Stimulated activated effector memory CD8-positive, alpha-beta T cell treated with anti-CD3 and anti-CD28 coated beads, Interleukin-12 subunit alpha, Interleukin-12 subunit beta, amount 100 ng/mL, for 72 hours (primary cell): ENCODE results near the gene EFCAB3.
A peak's percentile ranks its signal among the peaks of the same experiment; 100 is the strongest.
"Not testable (repeated sequence)": the region's sequence is repeated elsewhere in the genome, so short reads cannot be mapped to it uniquely, and the experiment has no call there.

Source experiments
- ATAC-seq: fragments of 150-1000 bp; cut with Tn5 transposase; 2 replicates; pipeline ENCODE4 v1.10.0; 2021
- DNase-seq, 2 donors: peaks; one replicate each; pipeline ENCODE4 v3.0.0; 2021 to 2022; ENCODE audit warnings: low spot score in 2 of 2
- H3K27ac Mint-ChIP-seq: one replicate; pipeline ENCODE4 v1.8.0; 2022; ENCODE audit warnings: mild to moderate bottlenecking, mixed read lengths
- H3K36me3 Mint-ChIP-seq: one replicate; pipeline ENCODE4 v1.8.0; 2022; ENCODE audit warnings: mild to moderate bottlenecking, mixed read lengths
- H3K4me1 Mint-ChIP-seq: one replicate; pipeline ENCODE4 v1.8.0; 2022; ENCODE audit warnings: mixed read lengths
- H3K4me3 Mint-ChIP-seq: one replicate; pipeline ENCODE4 v1.8.0; 2022; ENCODE audit warnings: mild to moderate bottlenecking, mixed read lengths
- H3K9me3 Mint-ChIP-seq: one replicate; pipeline ENCODE4 v1.8.0; 2022; ENCODE audit warnings: mixed read lengths

The EFCAB3 gene

DNA sequence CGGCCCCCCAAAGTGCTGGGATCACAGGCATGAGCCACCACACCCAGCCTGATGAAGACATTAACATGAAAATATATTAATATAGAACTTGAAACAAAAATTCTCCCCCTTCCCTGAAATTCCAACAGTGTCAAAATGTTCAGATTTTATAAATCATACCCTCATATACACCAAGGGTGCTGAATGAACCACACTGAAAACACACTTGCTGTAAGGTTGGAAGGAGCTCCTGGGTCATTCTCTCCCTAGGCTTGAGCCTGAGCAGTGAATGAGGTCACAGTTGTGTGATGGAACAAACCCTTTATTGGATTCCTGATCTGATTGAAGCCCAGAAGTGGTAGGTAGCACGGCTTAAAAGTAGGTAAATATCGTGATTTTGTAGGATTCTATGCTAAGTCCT is at the start of gene EFCAB3:
Gene EFCAB3, plus strand, starts transcription at position 301 of the 400 bp plus-strand sequence. CDS start 2,427 bp downstream, outside the sequence.
- Mint-ChIP-seq H3K4me3 (no peak within 1 kb of the TSS), H3K9me3 (no peaks in the 10 kb centered on the region), H3K4me1 (no peaks in the 10 kb centered on the region), H3K27ac (no peak within 1 kb of the TSS), H3K36me3 (no peaks in the 10 kb centered on the region)
- ATAC-seq (no peak), DNase-seq (no peak)

DNA sequence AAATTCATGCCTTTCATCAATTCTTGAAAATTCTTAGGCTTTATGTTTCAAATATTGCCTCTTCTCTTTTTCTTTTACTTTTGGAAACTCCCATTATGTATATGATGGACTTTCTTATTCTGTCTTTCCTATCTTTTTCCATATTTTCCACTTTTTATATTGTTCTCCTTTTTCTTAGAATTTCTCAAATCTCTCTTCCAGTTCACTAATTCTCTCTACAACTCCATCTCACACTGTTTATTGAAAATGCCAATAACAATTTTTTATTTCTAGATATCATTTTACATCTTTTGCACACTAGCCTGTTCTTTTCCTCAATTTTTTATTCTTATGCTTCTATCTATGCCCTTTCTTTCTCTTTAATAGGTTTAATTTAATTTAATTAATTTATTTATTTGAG is 43.8 kb upstream of the EFCAB3 start:
- ATAC-seq = no peak
- peaks cover 4% of the 10 kb centered on the region for H3K9me3 Mint-ChIP-seq
- no peak overlapping the region for H3K27ac Mint-ChIP-seq
- H3K4me1 Mint-ChIP-seq = no peaks in the 10 kb centered on the region
- no peaks in the 10 kb centered on the region for H3K36me3 Mint-ChIP-seq
- no peak overlapping the region for H3K4me3 Mint-ChIP-seq
- DNase-seq = no peak

DNA sequence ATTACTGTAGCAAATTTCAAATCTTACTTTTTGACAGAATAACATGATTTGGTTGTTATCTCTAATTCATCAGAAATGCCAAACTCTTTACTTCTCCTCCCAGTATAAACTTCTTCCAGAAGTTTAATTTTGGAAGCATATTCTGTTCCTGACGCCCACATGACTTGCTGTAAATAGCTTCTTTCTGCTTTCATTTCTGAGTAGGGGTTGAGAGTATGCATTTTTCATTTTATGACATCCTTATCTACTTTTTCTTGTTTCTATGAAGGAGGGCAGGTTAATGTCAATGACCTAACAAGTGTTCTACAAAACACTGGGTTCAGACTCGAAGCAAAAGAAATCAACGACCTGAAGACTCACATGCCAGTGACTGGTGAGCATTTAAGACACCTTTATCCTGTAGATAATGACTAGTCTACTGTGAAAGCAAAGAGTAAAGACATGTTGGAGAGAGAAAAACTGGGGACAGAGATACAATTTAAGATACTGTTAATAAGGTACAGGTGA is 36.5 kb upstream of the EFCAB3 start:
- ATAC-seq (no peak), DNase-seq (no peak)
- H3K27ac Mint-ChIP-seq = no peak overlapping the region
- no peaks in the 10 kb centered on the region for H3K9me3 Mint-ChIP-seq
- H3K4me1 Mint-ChIP-seq = no peaks in the 10 kb centered on the region
- H3K36me3 Mint-ChIP-seq = no peaks in the 10 kb centered on the region
- no peak overlapping the region for H3K4me3 Mint-ChIP-seq

DNA sequence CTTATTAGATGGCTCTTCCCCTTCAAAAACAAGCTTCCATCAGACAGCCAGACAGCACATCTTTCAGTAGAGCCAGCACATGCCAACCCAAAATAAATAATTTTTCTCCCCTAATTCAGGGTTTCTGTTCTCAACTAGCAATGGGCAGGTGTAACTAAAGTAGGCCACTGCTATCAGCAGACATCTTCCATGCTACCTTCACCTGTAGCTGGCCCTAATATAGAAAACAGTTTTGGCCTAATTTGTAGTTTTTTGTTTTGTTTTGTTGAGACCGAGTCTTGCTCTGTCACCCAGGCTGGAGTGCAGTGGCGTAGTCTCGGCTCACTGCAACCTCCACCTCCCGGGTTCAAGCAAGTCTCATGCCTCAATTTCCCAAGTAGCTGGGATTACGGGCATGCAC is 29.2 kb upstream of the EFCAB3 start:
- Mint-ChIP-seq H3K27ac (no peak overlapping the region), H3K4me3 (no peak overlapping the region), H3K9me3 (no peaks in the 10 kb centered on the region), H3K36me3 (no peaks in the 10 kb centered on the region), H3K4me1 (no peaks in the 10 kb centered on the region)
- no peak for DNase-seq
- ATAC-seq = no peak

DNA sequence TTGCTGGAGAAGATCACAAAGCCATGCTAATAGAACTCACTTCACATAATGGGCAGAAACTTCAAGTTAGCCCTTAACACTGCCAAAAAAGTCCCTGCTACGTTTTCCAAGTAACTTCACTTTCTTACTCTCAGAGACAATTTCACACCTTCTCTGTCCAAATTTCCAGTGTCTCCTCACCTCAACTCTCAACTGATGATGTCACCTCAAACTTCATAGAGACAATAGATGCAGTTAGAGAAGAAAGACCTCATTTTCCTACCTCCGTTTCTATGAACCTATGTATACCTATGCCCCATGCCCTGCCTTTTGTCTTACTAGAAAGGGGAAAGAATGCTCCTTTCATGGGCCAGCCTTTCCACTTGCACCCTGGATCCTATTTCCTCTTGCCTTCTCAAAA is 14.2 kb upstream of the EFCAB3 start:
- H3K4me3 Mint-ChIP-seq = no peak overlapping the region
- DNase-seq = no peak
- H3K9me3 Mint-ChIP-seq = no peaks in the 10 kb centered on the region
- ATAC-seq = no peak
- no peaks in the 10 kb centered on the region for H3K36me3 Mint-ChIP-seq
- no peak overlapping the region for H3K27ac Mint-ChIP-seq
- no peaks in the 10 kb centered on the region for H3K4me1 Mint-ChIP-seq

DNA sequence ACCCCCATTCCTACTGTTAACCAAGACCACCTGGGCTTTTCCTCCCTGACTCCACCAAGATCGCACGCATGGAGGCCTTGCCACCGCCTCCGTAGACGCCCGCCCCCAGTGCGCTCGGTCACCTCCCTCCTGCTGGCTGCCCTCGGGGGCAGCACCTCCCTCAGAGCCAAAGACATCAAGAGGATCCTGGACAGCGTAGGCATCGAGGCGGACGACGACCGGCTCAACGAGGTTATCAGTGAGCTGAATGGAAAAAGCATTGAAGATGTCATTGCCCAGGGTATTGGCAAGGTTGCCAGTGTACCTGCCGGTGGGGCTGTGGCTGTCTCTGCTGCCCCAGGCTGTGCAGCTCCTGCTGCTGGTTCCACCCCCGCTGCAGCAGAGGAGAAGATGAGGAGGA is 1.2 kb downstream of the EFCAB3 start:
- H3K4me3 Mint-ChIP-seq = no peak overlapping the region
- H3K36me3 Mint-ChIP-seq = no peaks in the 10 kb centered on the region
- ATAC-seq (no peak), DNase-seq (no peak)
- H3K4me1 Mint-ChIP-seq = no peaks in the 10 kb centered on the region
- no peaks in the 10 kb centered on the region for H3K9me3 Mint-ChIP-seq
- no peak overlapping the region for H3K27ac Mint-ChIP-seq

DNA sequence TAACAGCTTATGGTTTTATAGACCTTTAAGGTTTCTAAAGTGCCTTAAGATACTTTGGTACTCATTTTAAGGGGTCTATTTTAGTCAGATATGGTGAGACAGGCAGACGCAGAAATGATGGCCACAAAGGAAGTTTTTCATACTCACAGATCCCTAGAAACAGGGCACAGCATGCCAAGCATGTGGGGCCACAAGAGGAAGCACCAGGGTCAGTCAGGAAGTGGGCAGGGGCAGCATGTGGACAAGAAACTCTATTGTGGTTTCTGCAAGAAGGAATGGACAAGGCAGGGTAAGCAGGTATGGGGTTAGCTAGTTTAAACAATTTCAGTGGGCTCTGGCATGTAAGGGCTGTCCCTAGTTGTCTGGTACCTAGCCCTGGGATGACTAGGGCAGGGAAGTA is 8.5 kb downstream of the EFCAB3 start:
- no peaks in the 10 kb centered on the region for H3K36me3 Mint-ChIP-seq
- no peak for DNase-seq
- H3K4me1 Mint-ChIP-seq = no peaks in the 10 kb centered on the region
- no peak for ATAC-seq
- no peaks in the 10 kb centered on the region for H3K9me3 Mint-ChIP-seq
- H3K4me3 Mint-ChIP-seq = no peak overlapping the region
- H3K27ac Mint-ChIP-seq = no peak overlapping the region

DNA sequence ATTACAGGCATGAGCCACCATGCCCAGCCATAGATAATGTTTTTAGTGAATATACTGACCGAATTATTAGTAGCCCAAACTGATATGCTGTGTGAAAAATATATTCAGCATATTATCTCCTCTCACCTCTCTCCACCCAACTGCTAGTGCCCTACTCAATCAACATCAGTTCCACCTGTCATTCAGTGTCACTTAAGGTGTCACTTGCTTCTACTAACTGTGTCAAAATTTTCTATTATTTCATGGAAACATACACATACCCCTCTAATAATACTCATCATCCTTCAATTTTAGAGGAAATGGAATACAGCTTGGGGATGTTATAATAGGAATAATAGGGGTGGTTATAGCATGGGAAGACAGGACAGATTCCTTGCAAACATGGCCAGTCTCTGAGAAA is 12.6 kb downstream of the EFCAB3 start:
- DNase-seq (no peak), ATAC-seq (no peak)
- no peak overlapping the region for H3K27ac Mint-ChIP-seq
- H3K9me3 Mint-ChIP-seq = no peaks in the 10 kb centered on the region
- H3K36me3 Mint-ChIP-seq = no peaks in the 10 kb centered on the region
- no peaks in the 10 kb centered on the region for H3K4me1 Mint-ChIP-seq
- H3K4me3 Mint-ChIP-seq = no peak overlapping the region

DNA sequence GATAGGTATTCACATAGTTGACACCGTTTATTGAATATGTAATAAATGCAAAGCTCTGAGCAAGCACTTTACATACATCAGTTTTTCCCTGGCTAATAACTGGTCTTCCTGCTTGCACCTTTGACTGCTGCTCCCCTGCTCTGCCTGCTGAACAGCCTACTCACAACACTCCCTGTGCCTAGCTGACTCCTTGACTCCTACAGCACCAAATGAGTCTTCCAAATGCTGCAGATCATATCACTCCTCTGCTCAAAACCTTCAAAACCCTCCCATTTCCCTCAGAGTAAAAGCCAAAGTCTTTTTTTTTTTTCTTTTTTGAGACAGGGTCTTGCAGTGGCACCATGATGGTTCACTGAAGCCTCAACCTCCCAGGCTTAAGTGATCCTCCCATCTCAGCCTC is 18.5 kb downstream of the EFCAB3 start:
- no peak overlapping the region for H3K4me3 Mint-ChIP-seq
- DNase-seq = no peak
- H3K4me1 Mint-ChIP-seq = no peaks in the 10 kb centered on the region
- H3K27ac Mint-ChIP-seq = no peak overlapping the region
- no peak for ATAC-seq
- H3K9me3 Mint-ChIP-seq = no peaks in the 10 kb centered on the region
- no peaks in the 10 kb centered on the region for H3K36me3 Mint-ChIP-seq

DNA sequence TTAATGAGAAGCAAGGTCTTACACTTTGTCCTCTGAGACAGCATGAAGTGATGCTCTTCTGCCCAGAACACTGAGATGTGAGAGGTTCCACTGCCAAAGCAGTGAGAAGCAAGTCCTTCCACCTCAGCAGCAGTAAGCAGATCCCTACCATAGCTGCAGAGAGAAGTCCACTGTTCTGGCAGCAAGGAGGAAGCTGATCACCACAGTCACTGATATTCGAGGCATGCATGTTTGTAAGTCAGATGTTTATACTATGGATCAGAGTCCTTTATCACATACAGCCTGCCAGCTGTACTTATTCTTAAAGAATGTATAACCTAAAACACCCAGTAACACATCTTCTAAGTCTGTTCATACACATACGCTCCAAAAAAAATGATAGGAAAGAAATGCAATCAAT is 25.1 kb downstream of the EFCAB3 start:
- ATAC-seq (no peak), DNase-seq (no peak)
- H3K4me1 Mint-ChIP-seq = no peaks in the 10 kb centered on the region
- no peaks in the 10 kb centered on the region for H3K36me3 Mint-ChIP-seq
- H3K9me3 Mint-ChIP-seq = no peaks in the 10 kb centered on the region
- no peak overlapping the region for H3K4me3 Mint-ChIP-seq
- H3K27ac Mint-ChIP-seq = no peak overlapping the region

DNA sequence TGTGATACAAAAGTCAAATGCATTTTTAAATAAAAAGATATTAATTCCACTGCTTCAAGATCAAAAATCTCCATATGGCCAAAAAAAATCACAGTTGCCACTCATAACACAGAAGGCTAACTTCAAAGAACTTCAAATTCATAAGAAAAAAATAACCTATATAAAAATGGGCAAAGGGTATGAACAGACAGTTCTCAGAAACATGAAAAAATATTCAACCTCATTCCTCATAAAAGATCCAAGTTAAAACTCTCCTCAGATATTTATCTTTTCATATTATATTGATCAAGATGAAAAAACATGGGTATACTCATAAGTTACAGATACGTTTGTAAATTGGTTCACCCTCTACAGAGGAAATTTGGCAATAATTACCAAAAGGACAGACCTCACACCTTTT is 32.7 kb downstream of the EFCAB3 start:
- not testable (repeated sequence) for DNase-seq, H3K4me3 Mint-ChIP-seq, H3K4me1 Mint-ChIP-seq, H3K36me3 Mint-ChIP-seq, H3K9me3 Mint-ChIP-seq, ATAC-seq, H3K27ac Mint-ChIP-seq

DNA sequence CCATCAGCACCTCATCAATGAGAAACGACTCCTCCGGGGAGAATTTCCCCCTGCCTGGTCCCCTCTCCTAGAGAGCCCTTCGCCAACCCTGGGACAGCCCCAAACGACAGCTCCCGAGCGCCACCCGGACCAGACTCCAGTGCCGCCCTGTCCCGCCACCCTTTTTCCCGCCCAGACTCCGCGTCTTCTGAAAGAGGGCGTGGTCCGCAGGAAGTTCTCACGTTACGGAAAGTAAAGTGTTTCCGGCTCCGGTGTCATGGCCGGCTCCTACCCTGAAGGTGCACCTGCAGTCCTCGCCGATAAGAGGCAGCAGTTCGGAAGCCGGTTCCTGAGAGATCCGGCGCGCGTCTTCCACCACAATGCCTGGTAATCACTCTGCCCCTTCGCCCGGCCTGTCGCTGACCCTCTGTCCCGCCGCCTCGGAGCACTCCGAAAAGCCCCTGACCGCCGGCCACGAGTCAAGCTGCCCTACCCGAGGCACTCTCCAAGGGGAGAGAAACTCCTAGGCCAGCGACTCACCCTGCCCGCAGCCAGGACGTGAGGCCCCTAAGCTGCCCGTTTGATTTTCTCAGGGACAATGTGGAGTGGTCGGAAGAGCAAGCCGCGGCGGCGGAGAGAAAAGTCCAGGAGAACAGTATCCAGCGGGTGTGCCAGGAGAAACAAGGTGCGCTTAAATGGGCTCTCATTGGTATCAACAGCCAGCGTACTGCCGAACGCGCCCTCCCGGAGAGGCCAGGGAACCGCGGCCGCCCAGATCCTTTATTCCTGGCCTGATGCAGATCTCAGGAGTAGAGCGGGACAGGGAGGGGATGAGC is 43.5 kb downstream of the EFCAB3 start, which contains the start of gene METTL2A:
Gene METTL2A, plus strand, starts transcription at position 251 of the 815 bp plus-strand sequence. Its CDS starts 6 bp downstream, at position 257.
- peak within 1 kb of the TSS; percentile 98 for H3K4me3 Mint-ChIP-seq
- peaks cover 18% of the 10 kb centered on the region for H3K4me1 Mint-ChIP-seq
- not testable (repeated sequence) for H3K9me3 Mint-ChIP-seq
- peak; percentile 63 to 92 for DNase-seq
- peaks cover 42% of the 10 kb centered on the region for H3K36me3 Mint-ChIP-seq
- peak within 1 kb of the TSS; percentile 98 for H3K27ac Mint-ChIP-seq
- peak; percentile 96 for ATAC-seq

DNA sequence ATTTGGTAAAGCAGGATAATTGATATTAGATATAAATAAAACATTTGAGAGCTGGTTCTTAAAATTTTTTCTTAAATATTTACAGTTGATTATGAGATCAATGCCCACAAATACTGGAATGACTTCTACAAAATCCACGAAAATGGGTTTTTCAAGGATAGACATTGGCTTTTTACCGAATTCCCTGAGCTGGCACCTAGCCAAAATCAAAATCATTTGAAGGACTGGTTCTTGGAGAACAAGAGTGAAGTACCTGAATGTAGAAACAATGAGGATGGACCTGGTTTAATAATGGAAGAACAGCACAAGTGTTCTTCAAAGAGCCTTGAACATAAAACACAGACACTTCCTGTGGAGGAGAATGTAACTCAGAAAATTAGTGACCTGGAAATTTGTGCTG is 45.9 kb downstream of the EFCAB3 start:
- Mint-ChIP-seq H3K36me3 (peaks cover 61% of the 10 kb centered on the region), H3K4me1 (peaks cover 18% of the 10 kb centered on the region)
- not testable (repeated sequence) for DNase-seq, ATAC-seq, H3K27ac Mint-ChIP-seq, H3K4me3 Mint-ChIP-seq, H3K9me3 Mint-ChIP-seq

DNA sequence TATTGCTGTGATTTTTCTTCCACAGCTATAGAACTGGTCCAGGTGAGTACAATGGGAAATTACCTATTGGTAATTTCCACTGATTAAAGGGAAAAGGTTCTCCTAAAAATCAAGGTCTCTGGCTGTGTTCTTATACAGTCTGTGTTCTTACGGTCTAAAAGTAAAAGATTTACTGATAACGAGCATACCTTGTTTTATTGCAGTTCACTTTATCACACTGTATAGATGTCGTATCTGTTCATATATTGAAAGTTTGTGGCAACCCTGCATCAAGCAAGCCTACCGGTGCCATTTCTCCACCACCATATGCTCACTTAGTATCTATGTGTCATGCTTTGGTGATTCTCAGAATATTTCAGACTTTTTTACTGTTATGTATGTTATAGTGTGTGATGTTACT is 54.9 kb downstream of the EFCAB3 start:
- not testable (repeated sequence) for H3K4me1 Mint-ChIP-seq, H3K4me3 Mint-ChIP-seq, H3K27ac Mint-ChIP-seq

DNA sequence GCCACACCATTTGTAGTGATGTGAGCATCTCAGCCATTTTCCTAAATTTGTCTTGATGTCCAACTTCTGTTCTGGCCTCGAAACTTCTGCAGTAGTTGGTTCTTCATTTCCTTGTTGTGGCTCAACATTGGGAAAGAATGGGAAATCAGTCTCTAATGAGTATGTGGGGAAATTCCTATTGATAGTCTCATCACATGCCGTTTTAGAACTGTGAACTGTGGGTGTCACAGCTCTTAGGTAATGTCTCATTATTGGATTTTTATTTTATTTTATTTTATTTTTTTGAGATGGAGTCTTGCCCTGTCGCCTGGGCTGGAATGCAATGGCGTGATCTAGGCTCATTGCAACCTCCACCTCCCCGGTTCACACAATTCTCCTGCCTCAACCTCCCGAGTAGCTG is 60.8 kb downstream of the EFCAB3 start:
- H3K4me3 Mint-ChIP-seq, H3K27ac Mint-ChIP-seq, H3K4me1 Mint-ChIP-seq, H3K9me3 Mint-ChIP-seq, ATAC-seq, DNase-seq: not testable (repeated sequence)
- peaks cover 99% of the 10 kb centered on the region for H3K36me3 Mint-ChIP-seq

More for the DNA sequence above, 54.9 kb downstream of the EFCAB3 start:
- ATAC-seq, H3K9me3 Mint-ChIP-seq, DNase-seq: not testable (repeated sequence)
- H3K36me3 Mint-ChIP-seq = peaks cover 86% of the 10 kb centered on the region

DNA sequence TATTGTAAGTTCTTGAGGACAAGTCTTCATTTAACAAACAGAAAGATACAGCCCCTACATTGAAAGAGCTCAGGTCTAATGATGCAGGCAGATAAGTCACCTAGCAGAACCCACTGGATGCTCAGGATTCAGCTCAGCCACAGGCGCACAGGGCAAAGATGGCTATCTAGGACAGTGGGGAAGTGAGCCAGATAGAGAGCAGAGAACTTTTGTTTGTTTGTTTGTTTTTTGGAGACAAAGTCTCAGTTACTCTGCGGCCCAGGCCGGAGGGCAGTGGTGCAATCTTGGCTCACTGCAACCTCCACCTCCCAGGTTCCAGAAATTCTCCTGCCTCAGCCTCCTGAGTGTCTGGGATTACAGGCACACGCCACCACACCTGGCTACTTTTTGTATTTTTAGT is 63.7 kb downstream of the EFCAB3 start:
- ATAC-seq (no peak), DNase-seq (no peak)
- H3K36me3 Mint-ChIP-seq = peaks cover 100% of the 10 kb centered on the region
- no peak overlapping the region for H3K4me3 Mint-ChIP-seq
- H3K4me1 Mint-ChIP-seq = no peaks in the 10 kb centered on the region
- H3K27ac Mint-ChIP-seq = no peak overlapping the region
- H3K9me3 Mint-ChIP-seq = no peaks in the 10 kb centered on the region
